HL-60 (cell line): ENCODE results near the gene CDC7.

Experiments
- DNase-seq, 2 experiments: peaks; one replicate each; pipeline ENCODE4 v3.0.0-alpha.2; 2010 to 2020; ENCODE audit warnings: low read depth in 1 of 2, low spot score in 1 of 2
- H3K27ac ChIP-seq: fragments of 250-450 bp; sonication (Bioruptor Pico); replicated peaks from 2 replicates; pipeline ENCODE4 v1.5.1; 2020; ENCODE audit warnings: mild to moderate bottlenecking, moderate library complexity
- H3K27me3 ChIP-seq: fragments of 250-450 bp; sonication (Bioruptor Pico); 2 replicates; pipeline ENCODE4 v1.5.1; 2021; ENCODE audit warnings: mild to moderate bottlenecking, moderate library complexity; ENCODE audit not compliant: insufficient read depth, poor library complexity, severe bottlenecking
- H3K4me3 ChIP-seq: replicated peaks from 2 replicates; pipeline ENCODE4 v1.5.1; 2011; ENCODE audit warnings: mild to moderate bottlenecking, control low read depth, low read length; ENCODE audit not compliant: insufficient read depth
- GABPA ChIP-seq: IDR thresholded peaks from 2 replicates; pipeline ENCODE4 v1.6.1; 2012; ENCODE audit warnings: low read depth
- POLR2AphosphoS5 ChIP-seq: IDR thresholded peaks from 2 replicates; pipeline ENCODE4 v1.6.1; 2012; ENCODE audit warnings: low read depth
- SPI1 ChIP-seq: IDR thresholded peaks from 2 replicates; pipeline ENCODE4 v1.6.1; 2012; ENCODE audit warnings: low read depth, mild to moderate bottlenecking, borderline replicate concordance
- TF ChIP-seq, protein P1 (sequence below): IDR thresholded peaks from one replicate; pipeline ENCODE4 v1.5.1; 2011; ENCODE audit warnings: low read length, control low read depth, inconsistent platforms; ENCODE audit not compliant: insufficient read depth
- TF ChIP-seq, protein P2 (sequence below): IDR thresholded peaks from 2 replicates; pipeline ENCODE4 v1.6.1; 2012; ENCODE audit warnings: low read depth; ENCODE audit not compliant: insufficient replicate concordance

Gene CDC7

DNA sequence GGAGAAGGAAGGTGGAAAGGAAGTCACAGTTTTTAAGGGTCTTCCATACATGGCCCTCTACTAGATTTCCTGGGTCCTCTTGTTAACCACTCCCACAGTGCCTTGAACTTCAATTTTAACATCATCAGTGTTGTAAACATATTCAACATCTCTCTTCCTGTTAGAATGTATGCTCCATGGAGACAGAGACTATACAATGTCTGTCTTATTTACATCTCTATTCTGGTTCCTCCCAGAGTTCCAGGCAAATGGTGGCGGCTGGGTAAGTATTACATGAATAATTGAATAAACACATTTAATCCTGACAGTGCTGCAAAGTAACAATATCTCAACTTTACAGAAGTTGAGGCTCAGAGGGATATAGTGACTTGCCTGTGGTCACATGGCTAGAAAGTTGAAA, 40.3 kb downstream of the CDC7 start:
- TF ChIP-seq GABPA (no peak), SPI1 (no peak), POLR2AphosphoS5 (no peak)
- TF ChIP-seq, protein P1, sequence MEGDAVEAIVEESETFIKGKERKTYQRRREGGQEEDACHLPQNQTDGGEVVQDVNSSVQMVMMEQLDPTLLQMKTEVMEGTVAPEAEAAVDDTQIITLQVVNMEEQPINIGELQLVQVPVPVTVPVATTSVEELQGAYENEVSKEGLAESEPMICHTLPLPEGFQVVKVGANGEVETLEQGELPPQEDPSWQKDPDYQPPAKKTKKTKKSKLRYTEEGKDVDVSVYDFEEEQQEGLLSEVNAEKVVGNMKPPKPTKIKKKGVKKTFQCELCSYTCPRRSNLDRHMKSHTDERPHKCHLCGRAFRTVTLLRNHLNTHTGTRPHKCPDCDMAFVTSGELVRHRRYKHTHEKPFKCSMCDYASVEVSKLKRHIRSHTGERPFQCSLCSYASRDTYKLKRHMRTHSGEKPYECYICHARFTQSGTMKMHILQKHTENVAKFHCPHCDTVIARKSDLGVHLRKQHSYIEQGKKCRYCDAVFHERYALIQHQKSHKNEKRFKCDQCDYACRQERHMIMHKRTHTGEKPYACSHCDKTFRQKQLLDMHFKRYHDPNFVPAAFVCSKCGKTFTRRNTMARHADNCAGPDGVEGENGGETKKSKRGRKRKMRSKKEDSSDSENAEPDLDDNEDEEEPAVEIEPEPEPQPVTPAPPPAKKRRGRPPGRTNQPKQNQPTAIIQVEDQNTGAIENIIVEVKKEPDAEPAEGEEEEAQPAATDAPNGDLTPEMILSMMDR: no peak
- TF ChIP-seq, protein P2, sequence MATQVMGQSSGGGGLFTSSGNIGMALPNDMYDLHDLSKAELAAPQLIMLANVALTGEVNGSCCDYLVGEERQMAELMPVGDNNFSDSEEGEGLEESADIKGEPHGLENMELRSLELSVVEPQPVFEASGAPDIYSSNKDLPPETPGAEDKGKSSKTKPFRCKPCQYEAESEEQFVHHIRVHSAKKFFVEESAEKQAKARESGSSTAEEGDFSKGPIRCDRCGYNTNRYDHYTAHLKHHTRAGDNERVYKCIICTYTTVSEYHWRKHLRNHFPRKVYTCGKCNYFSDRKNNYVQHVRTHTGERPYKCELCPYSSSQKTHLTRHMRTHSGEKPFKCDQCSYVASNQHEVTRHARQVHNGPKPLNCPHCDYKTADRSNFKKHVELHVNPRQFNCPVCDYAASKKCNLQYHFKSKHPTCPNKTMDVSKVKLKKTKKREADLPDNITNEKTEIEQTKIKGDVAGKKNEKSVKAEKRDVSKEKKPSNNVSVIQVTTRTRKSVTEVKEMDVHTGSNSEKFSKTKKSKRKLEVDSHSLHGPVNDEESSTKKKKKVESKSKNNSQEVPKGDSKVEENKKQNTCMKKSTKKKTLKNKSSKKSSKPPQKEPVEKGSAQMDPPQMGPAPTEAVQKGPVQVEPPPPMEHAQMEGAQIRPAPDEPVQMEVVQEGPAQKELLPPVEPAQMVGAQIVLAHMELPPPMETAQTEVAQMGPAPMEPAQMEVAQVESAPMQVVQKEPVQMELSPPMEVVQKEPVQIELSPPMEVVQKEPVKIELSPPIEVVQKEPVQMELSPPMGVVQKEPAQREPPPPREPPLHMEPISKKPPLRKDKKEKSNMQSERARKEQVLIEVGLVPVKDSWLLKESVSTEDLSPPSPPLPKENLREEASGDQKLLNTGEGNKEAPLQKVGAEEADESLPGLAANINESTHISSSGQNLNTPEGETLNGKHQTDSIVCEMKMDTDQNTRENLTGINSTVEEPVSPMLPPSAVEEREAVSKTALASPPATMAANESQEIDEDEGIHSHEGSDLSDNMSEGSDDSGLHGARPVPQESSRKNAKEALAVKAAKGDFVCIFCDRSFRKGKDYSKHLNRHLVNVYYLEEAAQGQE: no peak
- H3K27me3 ChIP-seq: peaks cover 3% of the 10 kb centered on the region
- no peak for DNase-seq
- H3K27ac ChIP-seq: no peak overlapping the region
- no peak overlapping the region for H3K4me3 ChIP-seq

DNA sequence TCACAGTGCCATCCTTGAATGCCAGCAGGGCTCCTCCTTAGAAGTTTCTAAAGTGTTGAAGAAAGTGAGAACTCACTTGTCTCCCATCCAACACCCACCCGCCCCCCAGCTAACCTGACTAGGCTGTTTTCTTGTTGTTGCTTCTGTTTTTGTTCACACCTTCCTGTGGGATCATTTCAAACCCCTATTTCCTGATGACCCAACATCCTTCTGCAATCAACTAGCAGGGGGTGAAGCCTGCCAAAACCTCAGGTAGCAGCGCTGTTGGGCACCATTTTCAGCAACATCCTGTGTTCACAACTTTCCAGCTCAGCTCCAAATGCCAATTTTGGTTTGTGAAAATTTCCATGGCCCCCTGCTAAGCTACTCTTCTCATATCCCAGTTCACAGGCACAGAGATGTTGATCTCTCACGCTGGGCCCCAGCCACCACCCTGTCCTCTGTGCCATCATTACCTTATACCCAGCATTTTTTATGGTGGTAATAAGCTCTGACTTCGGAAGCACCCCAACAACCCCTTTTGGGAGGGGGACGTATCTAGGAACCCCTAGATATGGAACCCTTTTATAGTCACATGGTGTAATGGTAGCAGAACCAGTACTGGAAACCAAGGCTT, 41.4 kb downstream of the CDC7 start:
- H3K27me3 ChIP-seq: peaks cover 3% of the 10 kb centered on the region

DNA sequence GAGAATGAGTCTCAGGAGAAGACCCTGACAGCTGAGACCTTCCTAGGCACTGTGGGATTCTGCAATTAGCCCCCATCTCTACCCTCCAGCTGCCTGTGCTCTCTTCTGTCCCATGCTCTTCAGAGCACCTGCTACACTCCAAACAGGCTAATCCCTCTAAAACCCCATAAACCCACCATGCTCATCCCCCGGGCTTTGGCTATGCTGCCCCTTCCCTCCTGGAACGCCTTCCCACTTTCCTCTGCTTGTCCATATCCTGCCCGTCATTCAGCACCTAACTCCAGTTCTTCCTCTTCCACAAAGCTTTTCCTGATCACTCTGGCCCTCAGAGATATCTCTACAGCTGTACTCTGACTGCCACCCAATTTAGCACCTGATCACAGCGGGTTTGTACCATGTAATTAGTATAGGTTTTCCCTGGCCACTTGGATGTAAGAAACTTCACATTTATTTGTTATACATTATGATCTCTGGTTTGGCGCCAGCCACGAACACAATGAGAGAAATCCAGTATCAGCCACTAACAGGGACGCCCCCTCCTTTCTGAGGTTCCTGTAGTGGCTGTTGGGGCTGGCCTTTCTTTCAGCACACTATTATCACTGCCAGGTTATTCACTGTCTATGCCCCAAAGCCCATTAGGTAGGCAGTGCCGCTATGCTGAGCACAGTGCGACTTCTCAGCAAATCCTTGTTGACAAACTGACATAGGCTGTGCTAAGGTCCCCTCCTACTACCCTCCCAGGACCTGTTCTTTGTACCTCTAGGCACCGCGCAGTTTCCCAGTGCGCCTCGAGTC, 45.1 kb downstream of the CDC7 start:
- H3K27ac ChIP-seq: no peak overlapping the region
- no peak overlapping the region for H3K4me3 ChIP-seq
- H3K27me3 ChIP-seq: peaks cover 3% of the 10 kb centered on the region
- no peak for DNase-seq
- TF ChIP-seq, protein P2: no peak
- TF ChIP-seq SPI1 (no peak), POLR2AphosphoS5 (no peak), GABPA (no peak)
- TF ChIP-seq, protein P1: no peak

More for the DNA sequence above, 41.4 kb downstream of the CDC7 start:
- no peak overlapping the region for H3K27ac ChIP-seq
- DNase-seq: no peak
- no peak overlapping the region for H3K4me3 ChIP-seq
- TF ChIP-seq POLR2AphosphoS5 (no peak), GABPA (no peak), SPI1 (no peak)
- TF ChIP-seq, protein P2: no peak
- TF ChIP-seq, protein P1: no peak
